Measurements from ENCODE around the gene ATG4A.
A peak's percentile ranks its signal among the peaks of the same experiment; 100 is the strongest.

The ATG4A gene

GRCh38 chrX:108121291-108121690, 29.7 kb downstream of the ATG4A start:
- no peak for FAIRE-seq

GRCh38 chrX:108122748-108123147, 31.2 kb downstream of the ATG4A start:
- FAIRE-seq (no peak), DNase-seq (ENCODE audit: insufficient read length, low spot score) (no peak)

More at GRCh38 chrX:108121291-108121690, 29.7 kb downstream of the ATG4A start:
- DNase-seq (ENCODE audit: insufficient read length, low spot score): no peak

GRCh38 chrX:108123591-108124366, 32.2 kb downstream of the ATG4A start:
- no peak for FAIRE-seq
- DNase-seq (ENCODE audit: insufficient read length, low spot score): no peak

DNA sequence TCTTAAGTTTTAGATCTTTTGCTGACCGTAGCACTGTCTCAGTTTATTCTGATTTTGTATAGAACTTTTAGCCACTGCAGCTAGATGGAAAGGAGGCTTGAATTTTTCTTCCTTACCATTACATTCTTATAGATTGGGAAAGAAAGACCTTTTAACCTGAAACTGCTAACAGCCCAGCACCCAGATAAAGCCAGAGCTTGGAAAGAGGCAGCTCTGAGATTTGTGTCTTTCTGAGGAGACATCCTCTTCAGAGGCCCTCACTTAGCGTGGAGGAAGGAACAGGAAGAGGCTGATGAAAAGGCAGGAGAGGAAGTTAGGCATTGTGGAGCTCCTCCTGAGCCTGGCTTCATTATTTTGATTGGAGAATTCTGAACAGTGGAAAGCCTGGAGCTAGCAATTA, 35.1 kb downstream of the ATG4A start:
- no peak for FAIRE-seq

GRCh38 chrX:108127152-108127551, 35.6 kb downstream of the ATG4A start:
- DNase-seq (ENCODE audit: insufficient read length, low spot score): no peak
- no peak for FAIRE-seq

More for the DNA sequence above, 35.1 kb downstream of the ATG4A start:
- no peak for DNase-seq (ENCODE audit: insufficient read length, low spot score)

- DNase-seq (ENCODE audit: insufficient read length, low spot score): no peak
- no peak for FAIRE-seq
These were observed 39.3 kb downstream of the ATG4A start for GRCh38 chrX:108130889-108131288.

DNA sequence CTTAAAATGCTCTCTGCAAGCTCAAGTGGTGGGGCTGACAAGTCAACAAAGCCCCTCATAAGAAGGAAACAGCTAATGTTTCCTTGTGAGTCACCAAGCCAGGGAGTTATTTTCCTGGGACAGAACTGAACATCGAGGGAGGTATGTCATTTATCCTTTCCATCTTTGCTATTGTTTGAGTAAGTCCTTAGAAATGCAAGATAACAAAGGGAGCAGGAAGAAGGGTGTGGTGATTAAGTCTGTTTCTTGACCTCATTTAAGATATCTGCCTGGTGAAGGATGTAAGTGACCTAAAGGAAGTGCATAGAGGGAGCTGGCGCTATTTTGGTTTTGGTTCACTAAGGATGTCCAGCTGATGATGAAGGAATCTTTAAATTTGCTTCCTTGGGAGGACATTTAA, 39.9 kb downstream of the ATG4A start:
- peak; percentile 2 for DNase-seq (ENCODE audit: insufficient read length, low spot score)
- FAIRE-seq: no peak

DNA sequence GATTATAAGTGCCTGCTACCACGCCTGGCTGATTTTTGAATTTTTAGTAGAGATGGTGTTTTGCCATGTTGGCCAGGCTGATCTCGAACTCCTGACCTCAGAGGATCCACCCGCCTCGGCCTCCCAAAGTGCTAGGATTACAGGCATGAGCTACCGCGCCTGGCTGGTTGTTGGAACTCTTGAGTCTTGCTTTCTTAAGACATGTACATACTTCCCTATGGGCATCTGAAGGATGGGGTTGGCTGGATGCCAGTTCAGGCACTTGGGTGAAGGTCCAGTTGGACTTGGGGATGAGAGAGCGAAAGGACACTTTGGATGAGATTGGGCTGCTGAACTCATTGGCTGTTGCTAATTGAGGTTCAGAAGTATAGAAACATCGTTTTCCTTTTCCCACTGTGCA, 40.5 kb downstream of the ATG4A start:
- FAIRE-seq: no peak
- no peak for DNase-seq (ENCODE audit: insufficient read length, low spot score)

GRCh38 chrX:108132876-108133275, 41.3 kb downstream of the ATG4A start:
- DNase-seq (ENCODE audit: insufficient read length, low spot score) (no peak), FAIRE-seq (no peak)

GRCh38 chrX:108134724-108135123, 43.1 kb downstream of the ATG4A start:
- FAIRE-seq: no peak
- no peak for DNase-seq (ENCODE audit: insufficient read length, low spot score)

- FAIRE-seq: no peak
- no peak for DNase-seq (ENCODE audit: insufficient read length, low spot score)
These were observed 47.5 kb downstream of the ATG4A start for GRCh38 chrX:108138814-108139702.

DNA sequence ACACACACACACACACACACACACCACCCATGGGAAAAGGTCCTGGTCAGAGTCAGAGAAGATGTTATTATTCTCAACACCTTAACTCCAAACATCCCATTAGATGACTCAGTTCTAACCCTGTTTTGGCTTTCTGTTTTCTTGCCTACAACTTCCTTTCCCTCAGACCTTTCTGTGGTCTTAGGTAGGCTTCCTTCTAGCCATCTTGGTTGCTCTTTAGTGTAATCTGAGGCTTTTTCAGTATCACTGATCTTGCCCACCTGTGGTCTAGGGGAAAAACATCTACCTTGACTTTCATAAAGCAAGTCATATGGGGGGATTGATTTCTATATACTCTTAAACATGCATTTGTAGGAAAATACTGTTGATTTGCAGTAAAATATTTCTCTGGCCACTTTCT, 56.9 kb downstream of the ATG4A start:
- FAIRE-seq (no peak), DNase-seq (ENCODE audit: insufficient read length, low spot score) (no peak)

- DNase-seq (ENCODE audit: insufficient read length, low spot score): no peak
These were observed 64.5 kb downstream of the ATG4A start for GRCh38 chrX:108156082-108156481.

GRCh38 chrX:108156934-108157466, 65.4 kb downstream of the ATG4A start:
- DNase-seq (ENCODE audit: insufficient read length, low spot score) (no peak), FAIRE-seq (no peak)

More at GRCh38 chrX:108156082-108156481, 64.5 kb downstream of the ATG4A start:
- FAIRE-seq: no peak

GRCh38 chrX:108157628-108158027, 66.0 kb downstream of the ATG4A start:
- no peak for FAIRE-seq

DNA sequence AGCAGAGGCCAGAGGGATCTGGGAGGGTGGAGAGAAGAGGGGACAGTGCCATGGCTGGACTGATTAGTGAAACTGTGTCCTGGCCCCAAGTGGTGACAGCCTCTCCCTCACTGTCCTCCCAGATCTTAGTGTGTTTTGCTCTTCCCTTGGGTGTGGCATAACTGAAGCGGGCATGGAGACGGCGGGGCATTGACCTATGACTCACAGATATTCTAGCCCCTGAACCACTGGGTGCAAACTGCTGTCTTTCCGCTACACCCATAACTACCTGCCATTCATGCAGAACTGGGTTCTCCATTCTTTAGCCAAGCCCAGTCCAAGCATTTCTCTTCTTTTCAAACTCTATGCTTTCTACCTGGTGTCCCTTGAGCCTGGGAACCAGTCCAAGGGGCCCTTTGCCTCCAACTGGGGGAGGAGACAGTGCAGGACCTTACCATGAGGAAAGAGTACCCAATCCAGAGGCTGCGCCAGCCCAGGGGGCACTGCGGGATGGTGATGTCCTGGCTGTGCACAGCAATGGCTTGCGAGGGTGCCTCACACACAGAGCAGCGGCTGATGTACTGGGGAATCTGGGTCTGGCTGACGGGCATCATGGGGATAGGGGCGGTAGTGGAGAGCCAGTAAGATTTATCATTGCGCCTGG, 67.6 kb downstream of the ATG4A start:
- no peak for FAIRE-seq
- DNase-seq (ENCODE audit: insufficient read length, low spot score): no peak

More at GRCh38 chrX:108157628-108158027, 66.0 kb downstream of the ATG4A start:
- DNase-seq (ENCODE audit: insufficient read length, low spot score): no peak

DNA sequence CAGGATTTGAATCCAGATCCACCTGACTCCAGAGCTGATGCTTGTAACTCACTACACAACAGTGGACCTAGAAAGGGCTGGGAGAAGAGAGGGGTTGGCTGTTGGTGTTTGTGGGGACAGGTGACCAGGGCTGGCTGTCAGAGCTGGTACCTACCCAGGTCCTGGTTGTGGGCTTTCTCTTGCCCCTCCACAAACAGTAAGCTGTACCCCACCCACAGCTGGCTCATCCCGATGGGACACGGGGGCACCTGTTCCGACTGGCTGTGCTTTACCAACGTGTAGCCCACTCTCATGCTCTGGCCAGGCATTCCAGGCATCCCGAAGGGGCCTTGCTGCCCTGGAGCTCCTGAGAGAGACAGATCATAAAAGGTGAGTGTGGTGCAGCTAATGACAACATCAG, 68.7 kb downstream of the ATG4A start:
- FAIRE-seq (no peak), DNase-seq (ENCODE audit: insufficient read length, low spot score) (no peak)

- DNase-seq (ENCODE audit: insufficient read length, low spot score) (no peak), FAIRE-seq (no peak)
These were observed 70.7 kb downstream of the ATG4A start for GRCh38 chrX:108162265-108162664.

DNA sequence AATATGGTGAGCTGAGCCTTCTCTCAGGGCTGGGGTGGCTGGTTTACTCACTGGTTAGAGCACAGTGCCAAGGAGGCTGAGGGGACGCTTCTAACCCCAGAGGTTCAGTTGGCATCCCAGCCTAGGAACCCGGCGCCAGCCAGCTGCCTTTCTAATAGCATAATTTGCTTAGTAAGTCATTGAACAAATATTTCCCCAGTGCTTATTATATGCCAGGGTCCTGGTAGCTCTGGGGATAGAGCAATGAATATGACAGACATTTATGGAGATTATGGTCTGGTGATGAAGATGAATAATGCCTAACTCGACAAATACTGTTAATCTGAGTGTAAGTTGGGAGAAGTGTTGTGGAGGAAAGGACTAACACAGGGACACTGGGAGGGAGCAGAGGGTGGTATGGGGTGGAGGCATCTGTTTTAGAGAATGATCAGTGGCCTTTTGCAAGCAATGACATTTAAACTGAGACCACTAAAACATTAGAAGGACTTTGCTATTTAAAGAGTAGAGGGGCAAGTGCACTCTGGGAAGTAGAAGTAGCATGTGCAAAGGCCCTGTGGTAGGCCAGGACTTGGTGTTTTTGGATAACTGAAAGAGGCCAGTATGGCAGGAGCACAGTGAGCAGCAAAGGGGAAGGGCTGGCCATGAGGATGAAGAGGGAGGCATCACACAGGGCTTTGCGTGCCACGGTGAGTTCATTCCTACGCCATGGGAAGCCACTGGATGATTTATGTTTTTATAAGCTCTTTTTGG, 71.9 kb downstream of the ATG4A start:
- DNase-seq (ENCODE audit: insufficient read length, low spot score) (no peak), FAIRE-seq (no peak)

Measured in HTR-8/SVneo (cell line).